Coronary artery (tissue), 2 donors: ENCODE data around the gene MAN1A1.

Source experiments
- DNase-seq: peaks from one replicate; pipeline ENCODE4 v3.0.0-alpha.2; 2017; ENCODE audit warnings: low spot score
- H3K27ac ChIP-seq, 2 donors: fragments of 200-600 bp; sonication (generic); one replicate each; pipeline ENCODE4 v1.5.1; 2016 to 2019
- H3K4me3 ChIP-seq: fragments of 200-600 bp; sonication (generic); 2 replicates; pipeline ENCODE4 v1.5.1; 2016; ENCODE audit warnings: mild to moderate bottlenecking, moderate library complexity
- TF ChIP-seq, protein P1 (sequence below): fragments of 200-600 bp; sonication (generic); IDR thresholded peaks from one replicate; pipeline ENCODE4 v1.5.1; 2019; ENCODE audit warnings: antibody characterized with exemption

The MAN1A1 gene

DNA sequence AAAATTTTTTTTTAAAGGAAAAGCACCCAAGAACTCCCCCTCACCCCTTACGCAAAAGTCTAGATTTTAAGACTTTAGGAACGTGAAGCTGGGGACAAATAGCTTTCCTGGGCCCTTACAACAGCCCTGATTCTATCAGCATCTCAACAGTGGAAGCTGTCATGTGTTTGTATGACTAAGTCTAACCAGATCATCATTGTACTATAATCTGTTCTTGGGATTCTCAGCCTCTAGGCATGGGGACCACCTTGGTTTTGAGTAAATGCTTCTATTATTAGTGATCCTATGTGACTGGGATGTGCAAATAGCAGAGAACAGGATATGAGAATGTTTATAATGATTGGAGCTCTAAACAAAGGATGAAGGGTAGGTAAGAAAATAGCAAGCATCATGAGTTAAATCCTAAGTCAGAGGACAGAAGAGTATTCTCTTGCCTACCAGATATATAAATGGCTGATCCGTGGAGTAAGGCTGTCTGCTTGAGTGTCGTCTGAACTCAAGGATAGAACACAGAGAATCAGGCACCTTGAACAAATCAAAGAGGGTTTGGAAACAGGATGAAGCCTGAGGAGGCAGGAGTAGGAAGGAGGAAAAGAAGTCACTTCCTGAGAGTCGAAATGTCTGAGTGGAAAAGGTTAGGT lies 165.4 kb downstream of the MAN1A1 start:
- Histone ChIP-seq H3K4me3 (no peak overlapping the region), H3K27ac (no peak overlapping the region)
- TF ChIP-seq, protein P1, sequence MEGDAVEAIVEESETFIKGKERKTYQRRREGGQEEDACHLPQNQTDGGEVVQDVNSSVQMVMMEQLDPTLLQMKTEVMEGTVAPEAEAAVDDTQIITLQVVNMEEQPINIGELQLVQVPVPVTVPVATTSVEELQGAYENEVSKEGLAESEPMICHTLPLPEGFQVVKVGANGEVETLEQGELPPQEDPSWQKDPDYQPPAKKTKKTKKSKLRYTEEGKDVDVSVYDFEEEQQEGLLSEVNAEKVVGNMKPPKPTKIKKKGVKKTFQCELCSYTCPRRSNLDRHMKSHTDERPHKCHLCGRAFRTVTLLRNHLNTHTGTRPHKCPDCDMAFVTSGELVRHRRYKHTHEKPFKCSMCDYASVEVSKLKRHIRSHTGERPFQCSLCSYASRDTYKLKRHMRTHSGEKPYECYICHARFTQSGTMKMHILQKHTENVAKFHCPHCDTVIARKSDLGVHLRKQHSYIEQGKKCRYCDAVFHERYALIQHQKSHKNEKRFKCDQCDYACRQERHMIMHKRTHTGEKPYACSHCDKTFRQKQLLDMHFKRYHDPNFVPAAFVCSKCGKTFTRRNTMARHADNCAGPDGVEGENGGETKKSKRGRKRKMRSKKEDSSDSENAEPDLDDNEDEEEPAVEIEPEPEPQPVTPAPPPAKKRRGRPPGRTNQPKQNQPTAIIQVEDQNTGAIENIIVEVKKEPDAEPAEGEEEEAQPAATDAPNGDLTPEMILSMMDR = no peak
- DNase-seq = no peak

DNA sequence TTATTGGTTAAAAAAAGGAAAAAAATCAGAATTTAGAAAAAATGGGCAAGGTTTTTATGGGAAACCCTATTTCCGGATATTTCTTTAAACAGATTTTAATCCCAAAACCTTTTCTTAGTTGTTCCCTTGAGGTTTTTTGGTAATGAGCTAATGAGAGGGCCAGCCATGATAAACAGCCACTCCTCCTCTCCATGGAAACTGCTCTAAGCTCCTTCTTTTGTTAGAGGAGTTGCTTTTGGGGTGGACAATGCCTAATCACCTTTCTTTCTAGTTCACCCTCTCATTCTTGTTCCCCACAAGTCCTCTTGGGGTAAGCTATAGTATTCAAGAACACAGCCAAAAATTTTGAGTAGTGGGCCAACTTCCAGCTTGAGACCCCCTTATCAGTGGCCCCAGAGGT lies 166.1 kb downstream of the MAN1A1 start:
- DNase-seq = no peak
- no peak overlapping the region for H3K27ac ChIP-seq
- TF ChIP-seq, protein P1 = no peak
- no peak overlapping the region for H3K4me3 ChIP-seq

DNA sequence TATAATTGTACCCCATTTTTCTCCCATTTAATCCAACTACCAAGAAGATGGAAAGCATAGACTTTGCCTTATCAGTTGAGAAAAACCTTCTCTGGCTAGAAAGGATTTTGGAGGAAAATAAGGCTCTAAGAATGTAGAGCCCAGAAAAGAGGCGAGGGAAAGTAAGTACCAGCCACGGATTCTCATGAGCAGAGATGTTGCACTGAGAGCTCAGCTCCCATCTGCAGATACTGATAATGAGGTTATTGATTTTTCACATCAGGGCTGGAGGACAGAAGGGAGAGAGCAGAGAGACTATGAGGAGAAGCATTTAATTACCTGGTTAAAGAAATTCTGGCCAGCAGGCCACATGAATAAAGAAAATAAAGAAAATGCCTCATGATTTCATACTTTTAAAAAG lies 166.7 kb downstream of the MAN1A1 start:
- no peak for DNase-seq
- no peak overlapping the region for H3K4me3 ChIP-seq
- no peak overlapping the region for H3K27ac ChIP-seq
- TF ChIP-seq, protein P1 = no peak

DNA sequence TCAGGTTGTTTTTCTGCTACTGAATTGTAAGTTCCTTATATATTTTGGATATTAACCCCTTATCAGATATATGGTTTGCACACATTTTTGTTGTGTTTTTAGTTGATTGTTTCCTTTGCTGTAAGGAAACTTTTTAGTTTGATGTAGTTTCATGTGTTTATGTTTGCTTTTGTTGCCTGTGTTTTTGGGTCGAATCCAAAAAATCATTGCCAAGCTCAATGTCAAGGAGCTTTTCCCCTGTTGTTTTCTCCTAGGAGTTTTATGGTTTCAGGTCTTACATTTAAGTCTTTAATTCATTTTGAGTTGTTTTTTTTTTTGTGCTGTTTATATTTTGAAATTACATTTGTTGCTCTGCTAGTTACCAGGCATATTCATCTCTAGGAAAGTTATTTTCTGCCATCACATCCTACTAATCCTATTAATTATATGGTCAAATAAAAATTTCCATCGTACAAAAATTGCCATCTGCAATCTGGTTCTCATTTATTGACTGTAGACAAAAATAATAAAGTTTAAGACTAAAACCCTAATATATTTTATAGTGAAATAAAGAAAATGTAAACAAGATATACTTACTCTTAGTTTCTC lies 167.3 kb downstream of the MAN1A1 start:
- Histone ChIP-seq H3K27ac (no peak overlapping the region), H3K4me3 (no peak overlapping the region)
- TF ChIP-seq, protein P1 = no peak
- DNase-seq = no peak

DNA sequence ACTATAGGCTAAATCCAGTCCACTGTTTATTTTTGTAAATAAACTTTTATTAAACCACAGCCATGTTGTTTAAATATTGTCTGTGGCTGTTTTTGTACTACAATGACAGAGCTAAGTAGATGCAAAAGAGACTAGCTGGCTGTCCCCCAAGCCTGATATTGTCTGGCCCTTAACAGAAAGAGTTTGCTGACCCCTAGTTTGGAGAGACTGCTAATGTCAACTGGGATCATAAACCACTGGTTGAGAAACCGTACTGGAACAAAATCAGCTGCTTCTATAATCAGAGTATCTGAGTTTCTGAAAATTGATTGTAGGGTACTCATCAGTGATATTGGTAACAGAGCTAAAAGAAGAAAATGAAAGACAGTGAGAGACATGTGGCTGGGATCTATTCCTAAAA lies 168.5 kb downstream of the MAN1A1 start:
- no peak for DNase-seq
- no peak overlapping the region for H3K27ac ChIP-seq
- TF ChIP-seq, protein P1 = no peak
- H3K4me3 ChIP-seq = no peak overlapping the region

DNA sequence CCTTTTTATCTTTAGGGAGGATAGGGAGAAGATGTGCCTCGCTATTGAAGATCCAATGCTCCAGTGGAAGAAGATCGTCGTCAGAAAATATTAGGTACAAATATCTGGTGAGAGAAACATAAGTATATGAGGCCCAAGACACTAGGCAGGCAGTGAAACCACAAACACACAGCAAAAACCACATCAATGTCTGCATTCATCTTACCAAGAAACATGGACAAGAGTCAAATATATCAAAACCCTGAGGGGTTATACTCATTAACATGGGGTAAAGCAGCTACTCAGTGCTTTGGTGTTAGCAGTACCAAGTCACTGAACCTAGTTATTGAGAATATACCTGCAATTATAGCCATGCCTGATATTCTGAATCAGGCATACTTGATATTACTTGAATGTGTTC lies 169.7 kb downstream of the MAN1A1 start:
- H3K27ac ChIP-seq = no peak overlapping the region
- H3K4me3 ChIP-seq = no peak overlapping the region
- DNase-seq = no peak
- TF ChIP-seq, protein P1 = no peak

DNA sequence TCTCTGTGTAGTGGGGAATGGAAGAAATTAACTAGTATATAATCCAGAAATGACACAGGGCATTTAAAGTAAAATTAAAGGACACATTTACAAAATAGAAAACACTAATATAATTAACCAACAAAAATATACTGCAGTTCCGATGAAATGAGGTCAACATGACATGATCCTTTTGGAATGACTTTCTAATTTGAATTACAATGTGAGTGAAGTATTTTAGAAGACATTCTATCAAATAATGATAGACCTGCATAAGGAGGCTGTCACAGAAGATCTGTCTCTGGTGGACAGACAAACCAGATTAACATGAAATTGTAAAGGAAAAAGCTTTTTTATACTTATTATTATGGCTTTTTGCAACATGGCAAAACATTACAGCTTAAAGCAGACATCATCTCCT lies 170.5 kb downstream of the MAN1A1 start:
- Histone ChIP-seq H3K27ac (no peak overlapping the region), H3K4me3 (no peak overlapping the region)
- TF ChIP-seq, protein P1 = no peak
- no peak for DNase-seq
